Urinary bladder (tissue), 4 donors: ENCODE measurements around the gene STXBP6. TPM values are rescaled to one million over a fixed set of nuclear protein-coding genes. Genes with fewer than 3 reads are reported as not detected.

Experiments used
- DNase-seq: peaks from one replicate; pipeline ENCODE4 v3.0.0-alpha.2; 2015; ENCODE audit errors: extremely low spot score
- H3K27ac ChIP-seq: one replicate; pipeline ENCODE4 v1.5.1; 2013; ENCODE audit warnings: low read depth, mild to moderate bottlenecking, moderate library complexity
- H3K36me3 ChIP-seq: one replicate; pipeline ENCODE4 v1.6.1; 2013; ENCODE audit warnings: mild to moderate bottlenecking, moderate library complexity; ENCODE audit not compliant: insufficient read depth
- H3K4me1 ChIP-seq: one replicate; pipeline ENCODE4 v1.6.1; 2013; ENCODE audit warnings: mild to moderate bottlenecking, moderate library complexity; ENCODE audit not compliant: insufficient read depth
- H3K4me3 ChIP-seq: one replicate; pipeline ENCODE4 v1.5.1; 2013; ENCODE audit warnings: low read depth, low read length
- WGBS: extraction: QIAGEN DNeasy Blood & Tissue Kit; methylation state at CpG from one replicate; pipeline ENCODE4 v1.1.7; 2013; 5-methylcytosine and 5-hydroxymethylcytosine counted together
- polyA plus RNA-seq: library from polyadenylated mRNA; stranded (reverse); fragments of 200-250 nt; gene quantifications from one replicate; pipeline ENCODE4 v1.2.3, GENCODE V29; 2013
- total RNA-seq: library from RNA; depleted of rRNA; stranded (reverse); fragments of >200 nt; gene quantifications from one replicate; pipeline ENCODE4 v1.2.3, GENCODE V29; 2014
- donor health status: healthy with polysubstance abuse.
- donor health status: healthy.

The STXBP6 gene
- total and polyA plus RNA-seq, 2 donors = 25.1 to 42.9 TPM

GRCh38 chr14:25074099-25074685 lies 24.2 kb upstream of the STXBP6 start:
- Histone ChIP-seq H3K4me1 (no peaks in the 10 kb centered on the region), H3K36me3 (no peaks in the 10 kb centered on the region), H3K27ac (no peak overlapping the region), H3K4me3 (no peak overlapping the region)
- 59% methylated on average over 4 of the region's 4 CpGs for WGBS
- no peak for DNase-seq

GRCh38 chr14:25069879-25070278 lies 19.9 kb upstream of the STXBP6 start:
- Histone ChIP-seq H3K27ac (no peak overlapping the region), H3K4me3 (no peak overlapping the region), H3K4me1 (no peaks in the 10 kb centered on the region), H3K36me3 (no peaks in the 10 kb centered on the region)
- 92% methylated on average over 7 of the region's 7 CpGs for WGBS
- DNase-seq = no peak

GRCh38 chr14:25067600-25067999 lies 17.7 kb upstream of the STXBP6 start:
- no peaks in the 10 kb centered on the region for H3K36me3 ChIP-seq
- no peak for DNase-seq
- H3K4me3 ChIP-seq = no peak overlapping the region
- H3K27ac ChIP-seq = no peak overlapping the region
- H3K4me1 ChIP-seq = no peaks in the 10 kb centered on the region
- WGBS = 91% methylated on average over 2 of the region's 2 CpGs

GRCh38 chr14:25062022-25062321 lies 12.0 kb upstream of the STXBP6 start:
- Histone ChIP-seq H3K36me3 (no peaks in the 10 kb centered on the region), H3K4me1 (no peaks in the 10 kb centered on the region), H3K27ac (no peak overlapping the region), H3K4me3 (no peak overlapping the region)
- no peak for DNase-seq
- 74% methylated on average over 3 of the region's 3 CpGs for WGBS

- no peak for DNase-seq
- Histone ChIP-seq H3K36me3 (no peaks in the 10 kb centered on the region), H3K4me1 (no peaks in the 10 kb centered on the region), H3K4me3 (no peak overlapping the region), H3K27ac (no peak overlapping the region)
- 90% methylated on average over 1 of the region's 1 CpG for WGBS
Measured at GRCh38 chr14:25056688-25057078, 6.7 kb upstream of the STXBP6 start.

- Histone ChIP-seq H3K4me1 (no peaks in the 10 kb centered on the region), H3K27ac (no peak overlapping the region), H3K4me3 (no peak overlapping the region), H3K36me3 (no peaks in the 10 kb centered on the region)
- WGBS = 64% methylated on average over 2 of the region's 2 CpGs
- DNase-seq = no peak
Measured at GRCh38 chr14:25055992-25056687, 6.2 kb upstream of the STXBP6 start.

GRCh38 chr14:25055005-25055404 lies 5.1 kb upstream of the STXBP6 start:
- WGBS = 95% methylated on average over 5 of the region's 5 CpGs
- Histone ChIP-seq H3K4me3 (no peak overlapping the region), H3K4me1 (no peaks in the 10 kb centered on the region), H3K27ac (no peak overlapping the region), H3K36me3 (no peaks in the 10 kb centered on the region)
- DNase-seq = no peak

GRCh38 chr14:25053585-25053984 lies 3.6 kb upstream of the STXBP6 start:
- Histone ChIP-seq H3K36me3 (no peaks in the 10 kb centered on the region), H3K27ac (no peak overlapping the region), H3K4me3 (no peak overlapping the region), H3K4me1 (no peaks in the 10 kb centered on the region)
- whole genome bisulfite sequencing = 94% methylated on average over 1 of the region's 1 CpG
- no peak for DNase-seq

- no peak for DNase-seq
- Histone ChIP-seq H3K4me1 (no peaks in the 10 kb centered on the region), H3K4me3 (no peak overlapping the region), H3K27ac (no peak overlapping the region), H3K36me3 (no peaks in the 10 kb centered on the region)
- WGBS = 88% methylated on average over 4 of the region's 4 CpGs
Measured at GRCh38 chr14:25052921-25053320, 3.0 kb upstream of the STXBP6 start.

- WGBS = 49% methylated on average over 2 of the region's 2 CpGs
- no peak overlapping the region for H3K4me3 ChIP-seq
- no peak for DNase-seq
- H3K4me1 ChIP-seq = no peaks in the 10 kb centered on the region
- H3K36me3 ChIP-seq = no peaks in the 10 kb centered on the region
- H3K27ac ChIP-seq = no peak overlapping the region
Measured at GRCh38 chr14:25052385-25052784, 2.4 kb upstream of the STXBP6 start.

GRCh38 chr14:25050269-25051150 lies 563 bp upstream of the STXBP6 start:
- H3K27ac ChIP-seq = peak overlapping the region; percentile 7
- no peak for DNase-seq
- H3K4me3 ChIP-seq = peak overlapping the region; percentile 82
- H3K36me3 ChIP-seq = no peaks in the 10 kb centered on the region
- no peaks in the 10 kb centered on the region for H3K4me1 ChIP-seq
- 7% methylated on average over 31 of the region's 31 CpGs for WGBS

- WGBS = 1% methylated on average over 34 of the region's 34 CpGs
- no peaks in the 10 kb centered on the region for H3K36me3 ChIP-seq
- H3K27ac ChIP-seq = peak overlapping the region; percentile 16
- peak overlapping the region; percentile 82 for H3K4me3 ChIP-seq
- DNase-seq = no peak
- no peaks in the 10 kb centered on the region for H3K4me1 ChIP-seq
Measured at GRCh38 chr14:25049093-25049567, 817 bp downstream of the STXBP6 start.

GRCh38 chr14:25048170-25049016 lies 1.6 kb downstream of the STXBP6 start:
- Histone ChIP-seq H3K27ac (peak overlapping the region; percentile 41), H3K4me3 (peak overlapping the region; percentile 82), H3K36me3 (no peaks in the 10 kb centered on the region), H3K4me1 (no peaks in the 10 kb centered on the region)
- WGBS = 20% methylated on average over 17 of the region's 17 CpGs
- DNase-seq = no peak
